ENCODE measurements around the gene BLOC1S3. TPM values are rescaled to one million over a fixed set of nuclear protein-coding genes. Genes with fewer than 3 reads are reported as not detected.

BLOC1S3 gene
- total and polyA plus RNA-seq, 2 of the 13 experiments (the other 11 are each of a cell fraction or from before 2014, with no cell fraction given) = 4.3 to 4.8 TPM

DNA sequence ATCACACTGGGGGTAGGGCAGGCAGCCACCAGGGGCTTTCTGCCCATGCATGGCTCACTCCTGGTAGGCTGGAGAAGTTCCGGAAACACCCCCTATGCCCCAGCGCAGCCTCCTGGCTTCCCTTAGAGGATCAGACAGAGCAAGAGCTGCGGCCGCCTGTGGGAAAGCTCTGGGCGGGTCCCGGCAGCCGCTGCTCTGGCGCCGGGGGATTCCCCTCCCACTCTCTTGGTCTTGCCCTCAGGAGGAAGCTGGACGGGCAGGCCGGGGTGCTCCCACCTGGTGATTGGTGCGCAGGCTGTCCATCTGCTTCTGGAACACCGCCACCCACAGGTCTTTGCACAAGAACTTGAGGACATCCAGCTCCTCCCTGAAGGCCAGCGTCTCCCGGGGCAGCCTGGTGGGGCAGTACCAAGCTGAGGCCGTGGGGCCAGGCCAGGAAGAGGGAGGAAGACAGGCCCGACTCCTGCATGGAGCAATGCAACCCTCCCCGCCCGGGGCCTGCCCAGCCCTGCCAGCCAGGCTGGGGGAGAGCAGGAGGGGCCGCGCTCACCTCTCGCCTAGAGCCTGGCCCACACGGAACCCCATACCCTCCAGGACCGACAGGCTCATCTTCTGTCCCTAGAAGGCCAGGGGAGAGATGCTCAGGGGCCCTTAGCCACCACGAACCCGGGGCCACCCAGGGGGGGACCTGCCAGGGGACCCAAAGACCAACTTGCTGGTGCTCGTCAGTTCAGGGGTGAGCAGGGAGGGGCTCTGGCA is 13.8 kb upstream of the BLOC1S3 start (continued):
- TF ChIP-seq, protein P1, sequence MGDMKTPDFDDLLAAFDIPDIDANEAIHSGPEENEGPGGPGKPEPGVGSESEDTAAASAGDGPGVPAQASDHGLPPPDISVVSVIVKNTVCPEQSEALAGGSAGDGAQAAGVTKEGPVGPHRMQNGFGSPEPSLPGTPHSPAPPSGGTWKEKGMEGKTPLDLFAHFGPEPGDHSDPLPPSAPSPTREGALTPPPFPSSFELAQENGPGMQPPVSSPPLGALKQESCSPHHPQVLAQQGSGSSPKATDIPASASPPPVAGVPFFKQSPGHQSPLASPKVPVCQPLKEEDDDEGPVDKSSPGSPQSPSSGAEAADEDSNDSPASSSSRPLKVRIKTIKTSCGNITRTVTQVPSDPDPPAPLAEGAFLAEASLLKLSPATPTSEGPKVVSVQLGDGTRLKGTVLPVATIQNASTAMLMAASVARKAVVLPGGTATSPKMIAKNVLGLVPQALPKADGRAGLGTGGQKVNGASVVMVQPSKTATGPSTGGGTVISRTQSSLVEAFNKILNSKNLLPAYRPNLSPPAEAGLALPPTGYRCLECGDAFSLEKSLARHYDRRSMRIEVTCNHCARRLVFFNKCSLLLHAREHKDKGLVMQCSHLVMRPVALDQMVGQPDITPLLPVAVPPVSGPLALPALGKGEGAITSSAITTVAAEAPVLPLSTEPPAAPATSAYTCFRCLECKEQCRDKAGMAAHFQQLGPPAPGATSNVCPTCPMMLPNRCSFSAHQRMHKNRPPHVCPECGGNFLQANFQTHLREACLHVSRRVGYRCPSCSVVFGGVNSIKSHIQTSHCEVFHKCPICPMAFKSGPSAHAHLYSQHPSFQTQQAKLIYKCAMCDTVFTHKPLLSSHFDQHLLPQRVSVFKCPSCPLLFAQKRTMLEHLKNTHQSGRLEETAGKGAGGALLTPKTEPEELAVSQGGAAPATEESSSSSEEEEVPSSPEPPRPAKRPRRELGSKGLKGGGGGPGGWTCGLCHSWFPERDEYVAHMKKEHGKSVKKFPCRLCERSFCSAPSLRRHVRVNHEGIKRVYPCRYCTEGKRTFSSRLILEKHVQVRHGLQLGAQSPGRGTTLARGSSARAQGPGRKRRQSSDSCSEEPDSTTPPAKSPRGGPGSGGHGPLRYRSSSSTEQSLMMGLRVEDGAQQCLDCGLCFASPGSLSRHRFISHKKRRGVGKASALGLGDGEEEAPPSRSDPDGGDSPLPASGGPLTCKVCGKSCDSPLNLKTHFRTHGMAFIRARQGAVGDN (CRISPR knock-in tag; IDR thresholded peaks at IDR 0.05) = peak; percentile 59
- no peak for TF ChIP-seq ZNF703 (CRISPR knock-in tag; IDR thresholded peaks at IDR 0.05; ENCODE audit: borderline replicate concordance)
- no peak for TF ChIP-seq NCOR1 (IDR thresholded peaks at IDR 0.05; ENCODE audit: borderline replicate concordance, low read length)
- TF ChIP-seq, protein P2, sequence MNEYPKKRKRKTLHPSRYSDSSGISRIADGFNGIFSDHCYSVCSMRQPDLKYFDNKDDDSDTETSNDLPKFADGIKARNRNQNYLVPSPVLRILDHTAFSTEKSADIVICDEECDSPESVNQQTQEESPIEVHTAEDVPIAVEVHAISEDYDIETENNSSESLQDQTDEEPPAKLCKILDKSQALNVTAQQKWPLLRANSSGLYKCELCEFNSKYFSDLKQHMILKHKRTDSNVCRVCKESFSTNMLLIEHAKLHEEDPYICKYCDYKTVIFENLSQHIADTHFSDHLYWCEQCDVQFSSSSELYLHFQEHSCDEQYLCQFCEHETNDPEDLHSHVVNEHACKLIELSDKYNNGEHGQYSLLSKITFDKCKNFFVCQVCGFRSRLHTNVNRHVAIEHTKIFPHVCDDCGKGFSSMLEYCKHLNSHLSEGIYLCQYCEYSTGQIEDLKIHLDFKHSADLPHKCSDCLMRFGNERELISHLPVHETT (CRISPR knock-in tag; conservative IDR thresholded peaks at IDR 0.05) = no peak
- peak; percentile 41; the same call in 1 of the 2 replicates for TF ChIP-seq ZFX (CRISPR knock-in tag; IDR thresholded peaks at IDR 0.05; ENCODE audit: low read depth)
- TF ChIP-seq, protein P3, sequence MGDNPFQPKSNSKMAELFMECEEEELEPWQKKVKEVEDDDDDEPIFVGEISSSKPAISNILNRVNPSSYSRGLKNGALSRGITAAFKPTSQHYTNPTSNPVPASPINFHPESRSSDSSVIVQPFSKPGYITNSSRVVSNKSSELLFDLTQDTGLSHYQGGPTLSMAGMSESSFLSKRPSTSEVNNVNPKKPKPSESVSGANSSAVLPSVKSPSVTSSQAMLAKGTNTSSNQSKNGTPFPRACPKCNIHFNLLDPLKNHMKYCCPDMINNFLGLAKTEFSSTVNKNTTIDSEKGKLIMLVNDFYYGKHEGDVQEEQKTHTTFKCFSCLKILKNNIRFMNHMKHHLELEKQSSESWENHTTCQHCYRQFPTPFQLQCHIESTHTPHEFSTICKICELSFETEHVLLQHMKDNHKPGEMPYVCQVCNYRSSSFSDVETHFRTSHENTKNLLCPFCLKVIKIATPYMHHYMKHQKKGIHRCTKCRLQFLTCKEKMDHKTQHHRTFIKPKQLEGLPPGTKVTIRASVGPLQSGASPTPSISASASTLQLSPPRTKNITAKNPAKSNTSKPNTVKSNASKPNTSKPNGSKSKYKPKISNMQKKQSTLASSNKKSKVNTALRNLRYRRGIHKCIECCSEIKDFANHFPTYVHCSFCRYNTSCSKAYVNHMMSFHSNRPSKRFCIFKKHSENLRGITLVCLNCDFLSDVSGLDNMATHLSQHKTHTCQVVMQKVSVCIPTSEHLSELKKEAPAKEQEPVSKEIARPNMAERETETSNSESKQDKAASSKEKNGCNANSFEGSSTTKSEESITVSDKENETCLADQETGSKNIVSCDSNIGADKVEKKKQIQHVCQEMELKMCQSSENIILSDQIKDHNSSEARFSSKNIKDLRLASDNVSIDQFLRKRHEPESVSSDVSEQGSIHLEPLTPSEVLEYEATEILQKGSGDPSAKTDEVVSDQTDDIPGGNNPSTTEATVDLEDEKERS (CRISPR knock-in tag; IDR thresholded peaks at IDR 0.05) = no peak
- TF ChIP-seq, protein P4, sequence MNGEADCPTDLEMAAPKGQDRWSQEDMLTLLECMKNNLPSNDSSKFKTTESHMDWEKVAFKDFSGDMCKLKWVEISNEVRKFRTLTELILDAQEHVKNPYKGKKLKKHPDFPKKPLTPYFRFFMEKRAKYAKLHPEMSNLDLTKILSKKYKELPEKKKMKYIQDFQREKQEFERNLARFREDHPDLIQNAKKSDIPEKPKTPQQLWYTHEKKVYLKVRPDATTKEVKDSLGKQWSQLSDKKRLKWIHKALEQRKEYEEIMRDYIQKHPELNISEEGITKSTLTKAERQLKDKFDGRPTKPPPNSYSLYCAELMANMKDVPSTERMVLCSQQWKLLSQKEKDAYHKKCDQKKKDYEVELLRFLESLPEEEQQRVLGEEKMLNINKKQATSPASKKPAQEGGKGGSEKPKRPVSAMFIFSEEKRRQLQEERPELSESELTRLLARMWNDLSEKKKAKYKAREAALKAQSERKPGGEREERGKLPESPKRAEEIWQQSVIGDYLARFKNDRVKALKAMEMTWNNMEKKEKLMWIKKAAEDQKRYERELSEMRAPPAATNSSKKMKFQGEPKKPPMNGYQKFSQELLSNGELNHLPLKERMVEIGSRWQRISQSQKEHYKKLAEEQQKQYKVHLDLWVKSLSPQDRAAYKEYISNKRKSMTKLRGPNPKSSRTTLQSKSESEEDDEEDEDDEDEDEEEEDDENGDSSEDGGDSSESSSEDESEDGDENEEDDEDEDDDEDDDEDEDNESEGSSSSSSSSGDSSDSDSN (CRISPR knock-in tag; IDR thresholded peaks at IDR 0.05) = no peak
- TF ChIP-seq SP4 (CRISPR knock-in tag; IDR thresholded peaks at IDR 0.05) = no peak
- TF ChIP-seq HNRNPLL (IDR thresholded peaks at IDR 0.05; ENCODE audit: low read depth, low read length, poor library complexity, severe bottlenecking) = peak; percentile 43
- no peak for TF ChIP-seq KDM6A (CRISPR knock-in tag; IDR thresholded peaks at IDR 0.05; ENCODE audit: low read depth)
- TF ChIP-seq, protein P5, sequence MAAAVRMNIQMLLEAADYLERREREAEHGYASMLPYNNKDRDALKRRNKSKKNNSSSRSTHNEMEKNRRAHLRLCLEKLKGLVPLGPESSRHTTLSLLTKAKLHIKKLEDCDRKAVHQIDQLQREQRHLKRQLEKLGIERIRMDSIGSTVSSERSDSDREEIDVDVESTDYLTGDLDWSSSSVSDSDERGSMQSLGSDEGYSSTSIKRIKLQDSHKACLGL (CRISPR knock-in tag; IDR thresholded peaks at IDR 0.05) = no peak
- TF ChIP-seq ZNF343 (CRISPR knock-in tag; IDR thresholded peaks at IDR 0.05) = no peak
- TF ChIP-seq ZNF20 (CRISPR knock-in tag; IDR thresholded peaks at IDR 0.05) = no peak
- TF ChIP-seq CHD2 (IDR thresholded peaks at IDR 0.05; ENCODE audit: low read depth, low read length) = no peak
- TF ChIP-seq BCL6 (CRISPR knock-in tag; IDR thresholded peaks at IDR 0.05) = no peak
- TF ChIP-seq ZNF263 (CRISPR knock-in tag; IDR thresholded peaks at IDR 0.05) = peak; percentile 95

Measured in HepG2 (cell line).